Fibroblast of mammary gland (primary cell): Measurements from ENCODE around the gene LARGE2.

Experiments used
- DNase-seq: peaks from one replicate; pipeline ENCODE4 v3.0.0-alpha.2; 2010; ENCODE audit warnings: low read depth
- H3K4me3 ChIP-seq: 2 replicates; pipeline ENCODE4 v1.5.1; 2011; ENCODE audit warnings: low read depth, mild to moderate bottlenecking, low read length, moderate library complexity; ENCODE audit not compliant: control insufficient read depth
- TF ChIP-seq, protein P1 (sequence below): conservative IDR thresholded peaks from 2 replicates; pipeline ENCODE4 v1.5.1; 2011; ENCODE audit warnings: low read depth, low read length, inconsistent platforms; ENCODE audit not compliant: control insufficient read depth, insufficient read depth

LARGE2 gene

DNA sequence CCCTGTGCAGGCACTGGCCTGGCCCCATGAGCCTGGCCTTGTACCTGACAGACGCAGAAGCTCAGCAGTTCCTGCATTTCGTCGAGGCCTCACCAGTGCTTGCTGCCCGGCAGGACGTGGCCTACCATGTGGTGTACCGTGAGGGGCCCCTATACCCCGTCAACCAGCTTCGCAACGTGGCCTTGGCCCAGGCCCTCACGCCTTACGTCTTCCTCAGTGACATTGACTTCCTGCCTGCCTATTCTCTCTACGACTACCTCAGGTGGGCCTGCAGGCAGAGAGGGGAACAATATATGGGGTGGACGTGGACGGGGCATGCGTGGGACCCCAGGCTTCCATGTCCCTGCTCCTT lies 4.9 kb downstream of the LARGE2 start:
- DNase-seq = no peak
- TF ChIP-seq, protein P1, sequence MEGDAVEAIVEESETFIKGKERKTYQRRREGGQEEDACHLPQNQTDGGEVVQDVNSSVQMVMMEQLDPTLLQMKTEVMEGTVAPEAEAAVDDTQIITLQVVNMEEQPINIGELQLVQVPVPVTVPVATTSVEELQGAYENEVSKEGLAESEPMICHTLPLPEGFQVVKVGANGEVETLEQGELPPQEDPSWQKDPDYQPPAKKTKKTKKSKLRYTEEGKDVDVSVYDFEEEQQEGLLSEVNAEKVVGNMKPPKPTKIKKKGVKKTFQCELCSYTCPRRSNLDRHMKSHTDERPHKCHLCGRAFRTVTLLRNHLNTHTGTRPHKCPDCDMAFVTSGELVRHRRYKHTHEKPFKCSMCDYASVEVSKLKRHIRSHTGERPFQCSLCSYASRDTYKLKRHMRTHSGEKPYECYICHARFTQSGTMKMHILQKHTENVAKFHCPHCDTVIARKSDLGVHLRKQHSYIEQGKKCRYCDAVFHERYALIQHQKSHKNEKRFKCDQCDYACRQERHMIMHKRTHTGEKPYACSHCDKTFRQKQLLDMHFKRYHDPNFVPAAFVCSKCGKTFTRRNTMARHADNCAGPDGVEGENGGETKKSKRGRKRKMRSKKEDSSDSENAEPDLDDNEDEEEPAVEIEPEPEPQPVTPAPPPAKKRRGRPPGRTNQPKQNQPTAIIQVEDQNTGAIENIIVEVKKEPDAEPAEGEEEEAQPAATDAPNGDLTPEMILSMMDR = no peak
- H3K4me3 ChIP-seq = no peak overlapping the region

DNA sequence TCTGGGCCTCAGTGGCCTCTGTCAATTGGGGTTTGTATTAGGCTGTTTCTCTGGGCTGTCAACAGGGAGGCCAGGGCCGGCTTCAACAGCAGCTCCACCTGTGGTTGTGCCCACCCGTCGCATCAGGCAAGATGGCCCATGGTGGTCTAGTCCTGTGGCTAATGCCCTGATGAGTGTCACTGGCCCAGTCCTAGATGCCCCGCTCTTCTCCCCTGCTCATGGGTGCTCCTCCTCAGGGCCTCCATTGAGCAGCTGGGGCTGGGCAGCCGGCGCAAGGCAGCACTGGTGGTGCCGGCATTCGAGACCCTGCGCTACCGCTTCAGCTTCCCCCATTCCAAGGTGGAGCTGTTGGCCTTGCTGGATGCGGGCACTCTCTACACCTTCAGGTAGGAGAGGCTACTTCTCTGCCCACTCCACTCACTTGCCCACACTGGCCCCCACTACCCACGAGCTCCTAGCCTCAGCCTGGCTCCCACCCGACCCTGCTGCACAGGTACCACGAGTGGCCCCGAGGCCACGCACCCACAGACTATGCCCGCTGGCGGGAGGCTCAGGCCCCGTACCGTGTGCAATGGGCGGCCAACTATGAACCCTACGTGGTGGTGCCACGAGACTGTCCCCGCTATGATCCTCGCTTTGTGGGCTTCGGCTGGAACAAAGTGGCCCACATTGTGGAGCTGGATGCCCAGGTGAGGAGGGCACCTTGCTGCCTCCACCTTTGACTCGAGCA lies 5.4 kb downstream of the LARGE2 start:
- TF ChIP-seq, protein P1 = no peak
- H3K4me3 ChIP-seq = no peak overlapping the region
- no peak for DNase-seq

DNA sequence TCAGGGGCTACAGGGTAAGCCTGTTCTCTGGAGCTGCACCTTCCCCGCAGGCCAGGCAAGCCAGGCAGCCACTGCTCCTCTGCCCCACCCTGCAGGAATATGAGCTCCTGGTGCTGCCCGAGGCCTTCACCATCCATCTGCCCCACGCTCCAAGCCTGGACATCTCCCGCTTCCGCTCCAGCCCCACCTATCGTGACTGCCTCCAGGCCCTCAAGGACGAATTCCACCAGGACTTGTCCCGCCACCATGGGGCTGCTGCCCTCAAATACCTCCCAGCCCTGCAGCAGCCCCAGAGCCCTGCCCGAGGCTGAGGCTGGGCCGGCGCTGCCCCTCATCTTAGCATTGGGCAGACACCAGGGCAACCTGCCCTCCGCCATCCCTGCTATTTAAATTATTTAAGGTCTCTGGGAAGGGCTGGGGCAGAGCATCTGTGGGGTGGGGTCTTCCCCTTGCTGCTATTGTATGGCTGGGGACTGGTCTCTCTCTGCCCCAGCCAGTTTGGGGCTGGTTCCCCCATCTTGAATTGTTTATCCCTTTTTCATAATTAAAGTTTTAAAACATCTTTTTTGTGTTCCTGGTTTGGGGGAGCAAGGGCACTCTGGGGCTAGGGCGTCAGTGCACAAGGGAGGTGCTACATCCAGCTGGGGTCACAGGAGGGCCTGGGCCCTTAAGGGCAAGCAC lies 6.2 kb downstream of the LARGE2 start:
- TF ChIP-seq, protein P1 = no peak
- no peak overlapping the region for H3K4me3 ChIP-seq
- no peak for DNase-seq

DNA sequence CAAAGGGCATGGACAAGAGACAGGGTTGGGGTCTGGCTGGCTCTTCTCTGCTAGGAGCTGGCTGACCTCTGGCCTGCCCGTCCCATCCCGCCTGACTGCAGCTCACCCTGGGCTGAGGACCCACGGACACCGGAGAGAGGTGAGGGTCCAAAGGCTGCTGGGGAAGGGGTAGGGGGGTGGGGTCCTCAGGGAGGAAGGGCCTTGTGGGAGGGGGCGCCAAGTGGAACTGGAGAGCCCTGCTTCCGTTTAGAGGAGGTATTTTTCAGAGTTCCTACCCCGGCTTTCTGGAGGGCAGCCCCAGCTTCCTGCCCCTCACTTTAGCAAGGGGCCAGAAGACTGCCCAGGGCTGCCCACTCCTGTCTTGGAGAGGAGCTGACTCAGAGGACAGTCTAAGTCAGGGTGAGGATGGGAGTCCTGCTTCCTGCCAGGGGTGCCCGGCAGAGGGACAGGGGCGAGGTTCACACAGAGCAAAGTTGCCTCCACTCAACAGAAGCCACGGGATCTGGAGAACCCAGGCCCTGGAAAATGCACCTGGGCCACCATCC lies 7.1 kb downstream of the LARGE2 start:
- TF ChIP-seq, protein P1 = no peak
- DNase-seq = no peak
- H3K4me3 ChIP-seq = no peak overlapping the region

DNA sequence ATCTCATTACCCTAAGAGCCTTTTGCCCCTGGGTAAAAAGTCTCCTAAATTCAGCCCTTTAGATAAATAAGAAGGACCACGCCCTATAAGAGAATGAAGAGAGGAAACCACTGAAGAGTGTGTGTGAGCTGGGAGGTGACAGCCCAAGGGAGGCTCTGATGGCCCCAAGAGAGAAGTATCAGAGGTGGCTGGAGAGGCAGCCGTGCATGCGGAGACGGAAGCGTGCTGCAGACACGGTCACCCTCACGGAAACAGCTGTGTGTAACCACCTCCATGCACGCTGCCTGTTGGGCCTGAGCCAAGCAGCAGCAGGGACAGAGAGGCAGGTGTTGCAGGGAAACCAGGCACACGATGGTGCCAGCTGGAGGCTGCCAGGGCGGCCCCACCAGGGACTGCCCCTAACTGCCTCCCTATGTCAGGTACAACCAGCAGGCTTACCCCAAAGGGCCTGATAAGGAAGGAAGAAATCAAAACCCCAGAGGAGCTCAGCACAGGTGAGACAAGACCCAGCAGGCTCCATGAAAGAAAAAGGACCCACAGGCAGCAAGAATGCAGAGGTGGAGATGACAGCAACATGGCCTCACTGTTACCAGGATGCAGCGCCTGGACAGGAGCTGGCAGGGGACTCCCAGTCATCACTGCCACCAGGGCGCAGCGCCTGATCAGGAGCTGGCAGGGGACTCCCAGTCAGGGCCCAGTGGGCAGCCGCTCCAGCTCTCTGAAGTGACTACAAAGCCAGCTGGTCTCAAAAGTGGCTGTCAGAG lies 7.8 kb downstream of the LARGE2 start:
- H3K4me3 ChIP-seq = no peak overlapping the region
- DNase-seq = no peak
- TF ChIP-seq, protein P1 = no peak

DNA sequence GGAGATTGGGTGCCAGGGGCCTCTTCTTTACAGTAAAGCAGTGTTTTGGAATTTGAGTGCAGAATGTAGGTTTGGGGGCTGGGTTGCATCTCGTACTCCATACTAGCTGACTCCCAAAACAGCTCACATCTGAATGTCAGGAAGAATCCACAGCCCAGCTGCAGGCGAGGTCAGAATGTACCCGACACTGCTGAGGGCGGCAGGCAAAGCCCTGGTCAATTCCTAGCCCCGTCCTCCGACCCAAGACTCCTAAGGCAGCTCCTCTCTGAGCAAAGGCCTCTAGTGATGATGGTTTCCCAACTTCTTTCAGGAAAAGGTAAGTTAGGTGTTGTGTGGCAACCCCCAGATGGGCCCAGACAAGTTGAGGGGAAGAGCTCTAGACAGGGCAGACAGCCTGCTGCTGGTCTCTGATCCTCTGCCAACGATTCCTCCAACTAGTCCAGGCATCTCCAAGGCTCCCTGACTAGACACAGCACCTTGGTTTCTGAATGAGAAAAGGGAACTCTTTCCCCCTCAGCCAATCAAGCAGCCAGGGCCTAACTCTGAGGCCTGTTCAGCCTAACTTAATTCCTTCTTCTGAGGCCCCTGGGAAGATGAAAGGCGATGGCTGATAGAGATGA lies 8.6 kb downstream of the LARGE2 start:
- no peak for DNase-seq
- TF ChIP-seq, protein P1 = no peak
- no peak overlapping the region for H3K4me3 ChIP-seq
